Left ventricle myocardium superior (tissue), 1 donor: Measurements from ENCODE around the gene KYNU. TPM values are rescaled to one million over a fixed set of nuclear protein-coding genes. Genes with fewer than 3 reads are reported as not detected.
"Not testable (repeated sequence)": the region's sequence is repeated elsewhere in the genome, so short reads cannot be mapped to it uniquely, and the experiment has no call there.

Experiments used
- ATAC-seq: fragments of 200-7000 bp; cut with Tn5 transposase; one replicate; pipeline ENCODE4 v1.9.1; 2020; ENCODE audit warnings: mild to moderate bottlenecking, moderate library complexity
- DNase-seq: peaks from one replicate; pipeline ENCODE4 v3.0.0-alpha.2; 2020
- intact Hi-C: fragments of 100-400 bp; cut with micrococcal nuclease; formaldehyde crosslinking; loops from one replicate; pipeline ENCODE4 v1.11.0; 2022
- total RNA-seq: library from RNA; stranded (reverse); fragmentation: NEBNext Ultra II Directional; extraction: Animal tissue kit (Norgen Biotek cat#: 25700); gene quantifications from one replicate; pipeline ENCODE4 v1.2.1, GENCODE V29; 2021
- donor health status: DM: no; HTN: yes; CAD: no; lungs with severe emphysema.

KYNU gene
- total RNA-seq, 1 donor from 2014 or later: 1.4 TPM

- ATAC-seq, intact Hi-C loops, DNase-seq: not testable (repeated sequence)
Measured at GRCh38 chr2:142950323-142950722, 72.9 kb downstream of the KYNU start.

DNA sequence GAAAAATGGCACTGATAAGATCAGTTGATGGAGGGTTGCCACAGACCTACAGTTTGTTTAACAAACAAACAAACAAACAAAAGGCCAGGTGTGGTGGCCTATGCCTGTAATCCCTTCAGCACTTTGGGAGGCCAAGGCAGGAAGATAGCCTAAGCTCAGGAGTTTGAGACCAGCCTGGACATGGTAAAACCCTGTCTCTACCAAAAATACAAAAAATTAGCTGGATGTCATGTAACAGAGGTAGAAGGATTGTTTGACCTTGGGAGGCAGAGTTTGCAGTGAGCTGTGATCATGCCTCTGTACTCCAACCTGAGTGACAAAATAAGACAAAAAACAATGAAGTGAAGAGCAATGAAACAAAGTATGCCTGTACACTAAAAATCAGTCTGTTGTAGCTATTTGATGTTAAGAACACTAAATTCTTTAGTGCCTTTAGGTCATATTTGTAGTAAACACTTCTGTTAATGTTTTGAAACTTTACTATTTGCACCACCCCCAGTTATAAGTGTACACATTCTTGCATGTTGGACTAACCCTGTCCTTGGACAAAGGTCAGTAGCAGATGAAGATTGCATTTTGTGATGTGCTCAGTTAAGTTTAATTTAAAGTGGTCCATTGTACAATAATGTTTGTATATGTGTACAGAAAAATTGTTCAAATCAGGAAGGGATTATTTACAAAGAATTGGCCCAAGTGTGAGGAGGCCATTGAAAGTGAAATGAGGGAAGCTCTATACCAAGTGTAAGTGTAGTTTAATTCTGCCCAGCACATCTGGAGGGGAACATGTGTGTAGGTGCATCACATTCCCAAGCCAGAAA lies 73.9 kb downstream of the KYNU start:
- intact Hi-C loops: no loop called here
- ATAC-seq (no peak), DNase-seq (no peak)

DNA sequence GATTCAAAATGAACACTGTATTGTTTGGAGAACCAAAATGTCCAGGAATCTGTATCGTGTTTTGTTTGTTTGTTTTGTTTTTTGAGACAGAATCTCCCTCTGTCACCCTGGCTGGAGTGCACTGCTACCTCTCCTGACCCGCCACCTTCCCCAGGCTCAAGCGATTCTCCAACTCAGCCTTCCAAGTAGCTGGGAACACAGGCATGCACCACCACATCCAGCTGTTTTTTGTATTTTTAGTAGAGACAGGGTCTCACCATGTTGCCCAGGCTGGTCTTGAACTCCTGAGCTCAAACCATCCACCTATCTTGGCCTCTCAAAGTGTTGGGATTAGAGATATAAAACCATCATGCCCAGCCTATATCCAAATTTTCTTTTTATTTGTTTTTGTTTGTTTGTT lies 74.6 kb downstream of the KYNU start:
- no peak for DNase-seq

DNA sequence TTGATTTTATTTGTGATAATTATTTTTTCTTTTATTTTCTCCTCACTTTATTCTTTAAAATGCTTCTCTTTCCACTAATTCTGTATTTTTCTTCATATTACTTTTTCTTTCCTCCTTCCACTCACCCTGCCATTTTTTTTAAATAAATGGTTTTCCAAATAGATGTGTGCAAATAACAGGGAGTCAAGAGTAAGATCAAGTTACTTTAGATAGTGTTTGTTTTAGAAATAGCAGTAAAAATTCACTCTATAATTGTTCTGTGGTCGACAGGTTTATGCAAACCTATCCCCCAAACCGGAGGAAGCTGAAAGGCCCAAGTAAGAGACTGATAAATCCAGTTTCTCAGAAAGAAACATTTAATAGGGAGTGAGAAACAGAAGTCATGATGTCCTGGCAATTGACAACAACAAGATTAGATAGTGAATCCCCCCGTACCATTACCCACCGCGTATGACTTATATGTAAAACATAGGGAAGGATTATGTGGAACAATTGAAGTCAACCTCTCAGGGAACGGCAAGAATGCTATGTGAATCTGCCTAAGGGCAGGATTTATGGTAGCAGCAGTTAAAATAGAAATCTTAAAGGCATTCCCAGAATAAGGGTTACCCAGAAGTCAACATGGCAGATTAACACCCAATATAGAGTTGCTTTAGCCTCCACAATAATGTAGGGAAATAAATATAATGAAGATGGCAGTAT lies 75.5 kb downstream of the KYNU start:
- intact Hi-C loops: no loop called here
- ATAC-seq (no peak), DNase-seq (no peak)

More for the DNA sequence above, 74.6 kb downstream of the KYNU start:
- ATAC-seq: no peak
- intact Hi-C loops: no loop called here

DNA sequence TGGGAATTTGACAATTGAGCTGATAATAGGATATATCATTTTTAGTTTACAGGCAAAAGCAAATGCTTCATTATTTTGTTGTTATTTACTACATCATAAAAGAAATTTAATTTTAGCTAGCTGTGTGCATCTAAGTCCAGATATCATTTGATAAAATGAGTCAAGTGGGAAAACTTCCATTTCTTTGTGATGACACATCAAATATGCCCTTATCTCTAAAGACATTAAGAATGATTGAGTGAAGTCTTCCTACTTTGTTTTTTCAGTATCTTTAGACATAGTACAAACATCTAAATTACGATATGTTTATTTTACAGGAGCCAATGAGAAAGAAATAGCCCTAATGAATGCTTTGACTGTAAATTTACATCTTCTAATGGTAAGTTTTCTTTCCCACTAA lies 77.0 kb downstream of the KYNU start:
- intact Hi-C loops: no loop called here
- ATAC-seq (no peak), DNase-seq (no peak)

- intact Hi-C loops: no loop called here
- no peak for ATAC-seq
- no peak for DNase-seq
Measured at GRCh38 chr2:142957144-142957543, 79.7 kb downstream of the KYNU start.

DNA sequence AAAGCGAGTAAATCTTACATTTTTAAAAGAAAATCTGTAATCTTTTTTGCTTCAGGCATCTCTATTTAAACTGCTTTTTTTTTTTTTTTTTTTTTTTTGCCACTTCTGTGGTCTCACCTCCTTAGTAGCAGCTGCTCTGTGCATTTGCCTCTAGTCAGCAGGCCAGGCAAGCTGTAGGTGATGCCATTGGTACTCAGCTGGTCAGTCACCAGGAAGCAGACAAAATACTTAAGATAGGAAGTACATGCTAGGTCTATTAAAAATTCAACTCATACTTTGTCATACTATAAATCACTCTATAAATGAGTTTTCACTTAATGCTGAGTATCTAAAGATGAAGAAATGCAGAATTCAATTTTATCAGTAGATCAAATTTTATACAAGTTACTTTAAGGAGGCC lies 83.7 kb downstream of the KYNU start:
- no peak for DNase-seq
- intact Hi-C loops: no loop called here

GRCh38 chr2:142965443-142965842 lies 88.0 kb downstream of the KYNU start:
- ATAC-seq (no peak), DNase-seq (no peak)
- intact Hi-C loops: no loop called here

More for the DNA sequence above, 83.7 kb downstream of the KYNU start:
- ATAC-seq: no peak

- intact Hi-C loops: no loop called here
- ATAC-seq: no peak
- no peak for DNase-seq
Measured at GRCh38 chr2:142966284-142966683, 88.8 kb downstream of the KYNU start.

DNA sequence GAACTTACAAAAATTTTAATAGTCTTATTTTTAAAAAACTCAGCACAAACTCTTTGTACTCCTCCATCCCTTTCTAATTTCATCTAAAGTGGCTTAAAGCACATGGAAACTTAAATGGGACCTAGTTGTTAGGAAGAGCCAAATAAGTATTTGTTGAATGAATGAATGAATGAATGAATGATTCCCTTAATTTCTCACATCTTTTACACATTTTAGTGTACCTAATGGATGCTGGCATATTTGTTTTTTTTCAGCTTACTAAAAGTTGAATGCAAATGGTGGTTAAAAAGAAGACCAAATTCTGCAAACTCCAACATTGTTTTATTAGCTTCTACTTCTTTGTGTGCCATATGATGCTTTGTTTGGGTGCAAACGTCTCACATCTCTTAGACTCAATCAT lies 89.6 kb downstream of the KYNU start:
- DNase-seq (no peak), ATAC-seq (no peak)
- intact Hi-C loops: no loop called here

DNA sequence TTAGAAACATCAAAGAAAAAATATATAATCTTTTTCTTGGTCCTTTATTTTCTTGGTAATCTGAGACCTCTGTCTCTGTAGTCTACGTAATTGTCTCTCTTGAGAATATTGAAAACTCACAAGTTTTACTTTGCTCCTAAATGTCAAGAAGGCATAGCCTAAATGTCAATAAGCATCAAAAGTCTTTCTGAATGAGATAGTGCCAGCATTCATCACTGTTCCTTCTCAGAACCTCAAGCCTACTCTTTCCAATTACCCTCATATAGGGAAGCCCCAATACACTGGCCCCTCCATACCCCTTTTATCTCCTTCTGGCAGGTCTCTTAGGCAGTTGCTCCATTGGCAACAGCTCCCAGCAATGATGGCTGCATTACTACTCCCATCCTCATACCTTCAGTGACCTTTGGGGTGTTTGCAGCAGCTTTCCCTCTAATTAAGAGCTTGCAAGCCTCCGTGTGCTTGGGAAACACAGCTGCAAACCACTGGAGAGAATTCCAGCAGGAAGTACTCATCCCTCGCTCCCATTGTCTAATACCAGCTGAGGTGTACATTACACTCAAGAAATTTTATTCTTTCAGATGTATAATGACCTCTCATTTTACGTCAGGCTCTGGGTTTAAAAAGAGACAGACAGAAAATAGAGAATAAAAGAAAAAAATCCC lies 95.8 kb downstream of the KYNU start:
- no peak for ATAC-seq
- no peak for DNase-seq
- intact Hi-C loops: no loop called here

DNA sequence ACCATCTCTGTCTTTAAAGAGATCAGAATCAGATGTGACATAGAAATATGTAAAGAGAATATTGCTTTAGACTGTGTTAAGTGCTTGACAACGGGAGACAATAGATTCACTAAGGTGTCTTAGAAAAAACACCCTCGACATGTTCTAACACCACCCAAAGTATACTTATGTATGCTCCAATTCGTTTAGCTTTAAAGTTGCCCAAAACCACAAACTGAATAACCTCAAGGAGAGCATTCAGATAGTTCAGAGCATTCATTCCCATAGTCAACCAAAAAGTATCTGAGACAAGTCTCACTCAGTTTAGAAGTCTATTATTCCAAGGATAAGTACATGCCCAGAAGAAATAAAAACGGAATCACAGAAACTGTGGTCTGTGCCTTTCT lies 96.4 kb downstream of the KYNU start:
- intact Hi-C loops: no loop called here
- ATAC-seq: no peak
- no peak for DNase-seq

DNA sequence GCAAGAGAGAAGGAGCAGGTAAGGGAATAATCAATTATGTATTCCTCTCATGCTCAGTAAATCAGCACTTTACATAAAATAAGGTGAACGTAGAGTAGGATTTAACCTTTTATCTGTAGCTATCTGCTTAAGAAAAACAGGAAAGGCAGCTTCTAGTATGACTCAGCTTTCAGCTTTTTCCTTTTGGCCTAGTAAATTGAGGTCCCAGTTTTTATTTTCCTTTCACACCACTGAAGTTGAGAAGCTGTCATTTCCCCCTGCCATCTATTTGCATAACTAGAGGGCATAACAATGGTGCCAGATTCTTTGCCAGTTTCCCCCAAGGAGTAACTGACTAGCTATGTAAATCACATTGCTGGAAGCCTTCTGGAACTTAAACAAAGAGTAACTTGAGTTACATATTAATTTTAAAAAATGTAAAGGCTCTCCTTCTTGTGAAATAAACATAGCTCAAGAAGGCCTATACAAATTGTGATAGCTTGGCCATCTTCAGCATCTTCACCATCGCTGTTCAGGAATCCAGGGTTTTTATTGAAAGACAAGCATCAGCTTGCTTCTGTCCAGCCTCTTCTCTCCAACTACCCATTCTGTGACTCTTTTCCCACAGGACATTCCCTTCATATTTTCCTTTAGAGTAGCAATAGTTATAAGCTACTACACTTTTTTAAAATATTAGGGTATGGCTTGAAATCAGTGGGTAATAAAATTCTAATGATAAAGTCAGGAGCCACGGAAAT lies 97.0 kb downstream of the KYNU start:
- DNase-seq: no peak
- intact Hi-C loops: loop anchor here (5.0 kb wide), 1 partner anchor 287 kb away; no protein-coding TSS in a partner anchor
- no peak for ATAC-seq

- ATAC-seq (no peak), DNase-seq (no peak)
- intact Hi-C loops: loop anchor here (5.0 kb wide), 1 partner anchor 288 kb away; no protein-coding TSS in a partner anchor
Measured at GRCh38 chr2:142975239-142975638, 97.8 kb downstream of the KYNU start.

DNA sequence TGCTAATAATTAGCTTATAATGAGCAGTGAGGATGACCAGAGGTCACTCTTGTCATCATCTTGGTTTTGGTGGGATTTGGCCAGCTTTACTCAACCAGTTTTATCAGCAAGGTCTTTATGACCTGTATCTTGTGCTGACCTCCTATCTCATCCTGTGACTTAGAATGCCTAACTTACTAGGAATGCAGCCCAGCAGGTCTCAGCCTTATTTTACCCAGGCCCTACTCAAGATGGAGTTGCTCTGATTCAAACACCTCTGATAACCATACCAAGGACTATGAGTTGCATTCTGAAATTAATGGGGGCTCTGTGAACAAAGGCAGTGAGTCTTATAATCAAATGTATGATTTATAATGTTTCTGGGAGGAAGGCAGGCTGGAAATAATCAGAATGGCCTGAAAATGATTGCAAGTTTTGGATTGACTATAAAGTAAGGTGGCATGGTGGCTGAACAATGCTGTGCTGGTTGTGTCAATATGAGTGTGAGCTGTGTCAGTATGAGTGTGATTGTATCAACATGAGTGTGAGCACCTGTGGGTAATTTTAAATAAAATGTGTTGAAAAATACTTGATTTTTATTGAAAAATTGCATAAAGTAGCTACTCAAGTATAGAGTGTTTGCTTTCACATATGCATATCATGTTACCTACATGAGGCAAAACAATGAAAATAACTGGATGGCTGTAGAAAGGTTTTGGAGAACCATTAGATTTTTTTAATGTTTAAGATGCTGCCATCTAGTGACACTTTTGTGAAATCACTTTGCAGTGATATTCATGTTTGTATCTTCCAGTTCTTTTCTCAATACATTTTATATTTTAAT lies 103.0 kb downstream of the KYNU start:
- intact Hi-C loops: no loop called here
- DNase-seq: no peak
- no peak for ATAC-seq

DNA sequence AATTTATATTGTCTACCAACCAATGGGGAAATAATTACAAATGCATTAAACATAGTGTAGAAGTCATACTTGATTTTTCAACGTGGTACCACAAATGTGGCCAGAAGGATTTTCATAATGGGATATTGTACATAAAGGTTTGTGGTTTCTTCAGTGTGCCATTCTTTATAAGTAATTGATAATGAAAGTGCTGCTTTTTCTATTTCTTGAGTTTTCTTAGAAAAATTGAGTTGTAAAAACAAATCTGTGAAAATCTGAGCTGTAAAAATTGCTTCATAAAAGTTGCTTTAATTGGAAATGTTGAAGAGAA lies 103.6 kb downstream of the KYNU start:
- no peak for DNase-seq
- intact Hi-C loops: no loop called here
- ATAC-seq: no peak

GRCh38 chr2:142981756-142982155 lies 104.3 kb downstream of the KYNU start:
- intact Hi-C loops: no loop called here
- ATAC-seq: no peak
- DNase-seq: no peak

DNA sequence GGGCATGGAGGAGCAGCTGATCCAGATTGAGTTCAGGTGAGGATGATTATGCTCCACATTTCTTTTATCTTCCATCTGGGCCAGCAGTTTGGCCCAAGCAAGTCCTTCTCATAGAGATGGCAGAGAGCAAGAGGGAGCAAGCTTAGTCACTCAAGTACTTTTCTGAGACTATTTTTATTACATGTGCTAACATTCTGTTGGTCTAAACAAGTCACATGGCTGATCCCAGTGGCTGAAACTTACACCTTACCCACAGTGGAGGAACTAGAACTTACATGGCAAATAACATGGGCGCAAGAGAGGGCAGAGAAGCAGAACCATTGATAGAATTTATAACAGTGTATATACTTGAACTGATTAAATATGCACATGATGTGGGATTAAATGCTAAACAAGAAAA lies 105.7 kb downstream of the KYNU start:
- ATAC-seq: no peak
- no peak for DNase-seq
- intact Hi-C loops: no loop called here

DNA sequence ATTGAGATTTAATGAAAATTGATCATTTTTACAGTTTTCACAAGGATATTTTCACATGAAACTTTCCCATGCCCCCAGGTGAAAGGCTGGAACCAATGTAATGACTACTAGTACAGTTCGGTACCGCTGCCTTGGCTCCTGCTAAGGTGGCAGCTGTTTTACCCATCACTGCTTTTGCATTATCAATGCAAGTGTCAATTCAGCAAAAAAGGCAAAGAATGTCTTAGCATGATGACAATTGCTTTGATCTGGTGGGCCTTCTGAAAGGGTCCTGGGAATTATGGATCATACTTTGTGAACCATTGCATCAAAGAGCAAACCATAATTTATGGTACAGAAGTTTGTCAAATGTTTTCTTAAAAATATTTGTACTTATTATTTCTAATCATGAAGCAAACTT lies 107.2 kb downstream of the KYNU start:
- intact Hi-C loops: no loop called here
- ATAC-seq: no peak
- DNase-seq: no peak
